ENCODE measurements around the gene RAB3B. TPM values are rescaled to one million over a fixed set of nuclear protein-coding genes. Genes with fewer than 3 reads are reported as not detected.
A peak's percentile ranks its signal among the peaks of the same experiment; 100 is the strongest.

Gene RAB3B
- total and polyA plus RNA-seq, 9 of the 15 experiments (the other 6 are each of a cell fraction or from before 2014, with no cell fraction given) = 0.07 to 0.47 (median 0.27) TPM

- TF ChIP-seq MCM7 (IDR thresholded peaks at IDR 0.05) (no peak), ZEB2 (IDR thresholded peaks at IDR 0.05) (no peak), U2AF2 (optimal IDR thresholded peaks at IDR 0.05; ENCODE audit: low read depth, low read length) (no peak), CBFA2T3 (IDR thresholded peaks at IDR 0.05) (no peak), HEY1 (CRISPR knock-in tag; IDR thresholded peaks at IDR 0.05; ENCODE audit: borderline replicate concordance) (no peak), MCM5 (IDR thresholded peaks at IDR 0.05; ENCODE audit: low read depth) (no peak), ZBTB5 (IDR thresholded peaks at IDR 0.05) (no peak), PTTG1 (tag; IDR thresholded peaks at IDR 0.05; ENCODE audit: low read depth) (no peak), KDM4B (IDR thresholded peaks at IDR 0.05; ENCODE audit: borderline replicate concordance in 2 of 2, low read depth in 1 of 2) (peak in 1 of 2 experiments; percentile 73; a peak in 1 of 4 replicates), ZNF197 (CRISPR knock-in tag; IDR thresholded peaks at IDR 0.05; ENCODE audit: low read depth) (no peak), HNRNPK (IDR thresholded peaks at IDR 0.05; ENCODE audit: low read depth, low read length, poor library complexity, severe bottlenecking) (no peak), DIDO1 (tag; IDR thresholded peaks at IDR 0.05; ENCODE audit: low read depth) (peak; percentile 53; the same call in 1 of the 2 replicates), MIER1 (IDR thresholded peaks at IDR 0.05; ENCODE audit: low read depth) (no peak), ZNF551 (CRISPR knock-in tag; IDR thresholded peaks at IDR 0.05) (no peak), ZNF408 (CRISPR knock-in tag; IDR thresholded peaks at IDR 0.05; ENCODE audit: low read depth) (no peak), RAD51 (IDR thresholded peaks at IDR 0.05; ENCODE audit: borderline replicate concordance, low read depth) (no peak), TBL1XR1 (IDR thresholded peaks at IDR 0.05; ENCODE audit: low read length in 2 of 2) (0 out of 4 replicates have a peak, but pooled peaks of 1 of the 2 experiments have one; percentile 47), TAF15 (IDR thresholded peaks at IDR 0.05; ENCODE audit: low read depth, low read length) (no peak), GABPA (tag; conservative IDR thresholded peaks at IDR 0.05; ENCODE audit: low read depth) (peak; percentile 97), U2AF1 (optimal IDR thresholded peaks at IDR 0.05; ENCODE audit: low read depth, low read length) (peak; percentile 59), NFIC (IDR thresholded peaks at IDR 0.05) (peak; percentile 50), PHB (CRISPR knock-in tag; IDR thresholded peaks at IDR 0.05) (peak; percentile 66; the same call in 1 of the 2 replicates), SIN3B (IDR thresholded peaks at IDR 0.05; ENCODE audit: low read depth) (peak; percentile 67; the same call in 1 of the 2 replicates), ZNF431 (CRISPR knock-in tag; IDR thresholded peaks at IDR 0.05) (0 out of 2 replicates have a peak, but pooled peaks have one; percentile 49), ZBTB12 (CRISPR knock-in tag; IDR thresholded peaks at IDR 0.05) (peak; percentile 62), SREBF1 (IDR thresholded peaks at IDR 0.05; ENCODE audit: borderline replicate concordance, low read depth, low read length) (no peak), MTA1 (IDR thresholded peaks at IDR 0.05; ENCODE audit: borderline replicate concordance) (no peak), SIRT6 (IDR thresholded peaks at IDR 0.05; ENCODE audit: low read depth, low read length) (no peak)
These were observed 42.9 kb upstream of the RAB3B start, which contains the start of gene KTI12 (continued) for GRCh38 chr1:52033190-52034049.
